Activated CD4-positive, alpha-beta T cell treated with anti-CD3 and anti-CD28 coated beads, Interleukin-2, amount 10 ng/mL, durations not matched to agents 24 days and 14 days (primary cell): ENCODE data around the gene TAS2R30. TPM values are rescaled to one million over a fixed set of nuclear protein-coding genes. Genes with fewer than 3 reads are reported as not detected.
"Not testable (repeated sequence)": the region's sequence is repeated elsewhere in the genome, so short reads cannot be mapped to it uniquely, and the experiment has no call there.

Source experiments
- DNase-seq: peaks from one replicate; pipeline ENCODE4 v3.0.0; 2022
- H3K27ac Mint-ChIP-seq: one replicate; pipeline ENCODE4 v1.8.0; 2022; ENCODE audit warnings: mild to moderate bottlenecking, mixed read lengths
- H3K27me3 Mint-ChIP-seq: one replicate; pipeline ENCODE4 v1.8.0; 2022; ENCODE audit warnings: mixed read lengths
- H3K36me3 Mint-ChIP-seq: one replicate; pipeline ENCODE4 v1.8.0; 2022; ENCODE audit warnings: low read depth, mild to moderate bottlenecking, mixed read lengths
- H3K4me1 Mint-ChIP-seq: one replicate; pipeline ENCODE4 v1.8.0; 2021; ENCODE audit warnings: mixed read lengths
- H3K4me3 Mint-ChIP-seq: one replicate; pipeline ENCODE4 v1.8.0; 2022; ENCODE audit warnings: mild to moderate bottlenecking, moderate library complexity, mixed read lengths
- H3K9me3 Mint-ChIP-seq: one replicate; pipeline ENCODE4 v1.8.0; 2021; ENCODE audit warnings: mixed read lengths
- intact Hi-C: fragments of 100-400 bp; cut with micrococcal nuclease; formaldehyde crosslinking; loops from one replicate; pipeline ENCODE4 v1.15.1; 2023
- total RNA-seq: library from RNA; stranded (reverse); gene quantifications from 2 replicates; pipeline ENCODE4 v1.2.3, GENCODE V29; 2022

TAS2R30 gene
- total RNA-seq, 1 donor from 2014 or later, result 4.4 TPM

DNA sequence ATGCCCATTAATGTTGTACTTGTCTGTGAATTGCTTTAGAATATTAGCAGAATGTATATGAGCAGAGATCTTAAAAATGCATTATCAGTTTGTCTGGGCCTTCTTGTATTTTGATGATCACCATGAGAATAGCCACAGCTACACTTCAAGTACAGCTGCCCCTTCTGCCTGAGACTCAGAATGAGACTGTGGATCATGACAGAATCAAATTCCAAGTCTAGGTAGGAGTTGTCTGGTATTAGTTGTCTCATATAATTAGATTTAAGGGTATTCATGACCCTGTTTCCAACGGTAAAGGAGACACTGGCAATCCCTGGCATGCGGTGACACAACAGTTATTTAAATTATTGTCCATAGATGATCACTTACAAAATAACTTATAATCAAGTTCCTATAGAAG is 18.3 kb upstream of the TAS2R30 start:
- Mint-ChIP-seq H3K27me3 (no peaks in the 10 kb centered on the region), H3K27ac (no peak overlapping the region), H3K4me3 (no peak overlapping the region), H3K4me1 (no peaks in the 10 kb centered on the region), H3K9me3 (peaks cover 24% of the 10 kb centered on the region), H3K36me3 (peaks cover 49% of the 10 kb centered on the region)
- intact Hi-C loops, result no loop called here
- DNase-seq, result no peak

DNA sequence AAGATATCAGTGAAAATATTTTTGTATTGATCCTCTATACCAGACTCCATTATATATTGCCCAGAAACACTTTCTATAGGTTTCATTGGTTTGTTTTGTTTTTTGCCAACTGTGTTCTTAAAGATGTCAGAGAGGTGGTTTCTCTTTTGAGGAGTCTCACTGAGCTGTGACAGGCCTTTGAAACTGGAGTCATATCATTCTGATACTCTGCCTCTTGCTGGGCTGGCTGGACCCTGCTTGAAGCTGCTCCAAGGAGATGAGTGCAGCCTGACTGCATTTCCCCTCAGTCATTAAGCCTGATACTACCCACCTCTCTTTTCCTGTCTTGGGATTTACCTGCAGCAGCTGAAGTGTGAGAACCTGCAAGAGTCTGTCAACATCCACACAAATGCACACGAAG is 16.4 kb upstream of the TAS2R30 start:
- intact Hi-C loops, result no loop called here
- Mint-ChIP-seq H3K27me3 (no peaks in the 10 kb centered on the region), H3K4me3 (no peak overlapping the region), H3K4me1 (no peaks in the 10 kb centered on the region), H3K9me3 (peaks cover 18% of the 10 kb centered on the region), H3K36me3 (peaks cover 40% of the 10 kb centered on the region), H3K27ac (no peak overlapping the region)
- DNase-seq, result no peak

DNA sequence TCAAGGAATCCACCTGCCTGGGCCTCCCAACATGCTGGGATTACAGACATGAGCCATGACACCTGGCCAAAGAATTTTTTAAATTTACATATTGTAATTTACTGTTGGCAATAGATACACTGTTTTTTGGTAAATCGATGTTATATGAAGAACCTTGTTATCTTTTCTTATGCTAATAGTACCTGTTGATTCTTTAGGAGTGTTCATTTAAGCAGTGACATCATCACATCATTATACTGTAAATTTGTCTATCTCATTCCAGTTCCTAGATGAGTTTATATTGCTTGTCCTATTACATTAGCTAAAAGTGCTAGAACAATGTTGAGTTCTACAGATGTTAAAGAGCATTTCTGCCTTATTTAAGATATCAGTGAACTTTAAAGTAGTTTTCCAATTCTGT is 13.0 kb upstream of the TAS2R30 start:
- peaks cover 2% of the 10 kb centered on the region for H3K4me1 Mint-ChIP-seq
- DNase-seq, result no peak
- peaks cover 11% of the 10 kb centered on the region for H3K9me3 Mint-ChIP-seq
- H3K36me3 Mint-ChIP-seq, result peaks cover 42% of the 10 kb centered on the region
- no peak overlapping the region for H3K4me3 Mint-ChIP-seq
- H3K27me3 Mint-ChIP-seq, result no peaks in the 10 kb centered on the region
- no peak overlapping the region for H3K27ac Mint-ChIP-seq
- intact Hi-C loops, result no loop called here

DNA sequence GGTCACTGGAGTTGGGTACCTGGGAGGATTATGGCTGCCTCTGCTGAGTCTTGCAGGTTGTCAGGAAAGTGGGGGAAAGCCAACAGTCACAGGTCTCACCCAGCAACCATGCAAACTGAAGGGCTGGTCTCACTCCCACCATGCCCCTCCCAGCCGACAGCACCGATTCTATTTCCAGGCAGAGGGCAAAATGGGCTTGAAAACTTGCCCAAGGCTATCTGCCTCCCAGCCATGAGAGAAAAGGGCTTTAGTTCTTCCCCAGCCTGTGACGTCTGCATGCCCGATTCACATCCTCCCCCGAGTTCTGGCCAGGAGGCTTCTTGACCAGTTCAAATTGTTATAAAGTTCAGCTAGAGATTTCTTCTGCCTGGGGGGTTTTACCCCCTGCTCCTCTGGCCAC is 9.9 kb upstream of the TAS2R30 start:
- H3K4me3 Mint-ChIP-seq, result no peak overlapping the region
- H3K27me3 Mint-ChIP-seq, result no peaks in the 10 kb centered on the region
- peaks cover 45% of the 10 kb centered on the region for H3K36me3 Mint-ChIP-seq
- no peak overlapping the region for H3K27ac Mint-ChIP-seq
- intact Hi-C loops, result no loop called here
- H3K9me3 Mint-ChIP-seq, result peaks cover 6% of the 10 kb centered on the region
- no peak for DNase-seq
- H3K4me1 Mint-ChIP-seq, result peaks cover 2% of the 10 kb centered on the region

DNA sequence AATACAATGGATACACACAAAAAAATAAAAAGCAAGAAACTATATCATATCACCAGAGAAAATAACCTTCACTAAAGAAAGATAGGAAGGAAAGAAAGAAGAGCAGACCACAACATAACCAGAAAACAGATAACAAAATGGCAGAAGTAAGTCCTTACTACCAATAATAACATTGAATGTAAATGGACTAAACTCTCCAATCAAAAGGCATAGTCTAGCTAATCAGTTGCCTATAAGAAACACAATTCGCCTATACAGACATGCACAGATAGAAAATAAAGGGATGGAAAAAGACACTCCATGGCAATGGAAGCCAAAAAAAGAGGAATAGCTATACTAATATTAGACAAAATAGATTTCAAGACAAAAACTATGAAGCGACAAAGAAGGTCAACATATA is 8.9 kb upstream of the TAS2R30 start:
- H3K4me1 Mint-ChIP-seq, result peaks cover 2% of the 10 kb centered on the region
- peaks cover 43% of the 10 kb centered on the region for H3K36me3 Mint-ChIP-seq
- intact Hi-C loops, result no loop called here

DNA sequence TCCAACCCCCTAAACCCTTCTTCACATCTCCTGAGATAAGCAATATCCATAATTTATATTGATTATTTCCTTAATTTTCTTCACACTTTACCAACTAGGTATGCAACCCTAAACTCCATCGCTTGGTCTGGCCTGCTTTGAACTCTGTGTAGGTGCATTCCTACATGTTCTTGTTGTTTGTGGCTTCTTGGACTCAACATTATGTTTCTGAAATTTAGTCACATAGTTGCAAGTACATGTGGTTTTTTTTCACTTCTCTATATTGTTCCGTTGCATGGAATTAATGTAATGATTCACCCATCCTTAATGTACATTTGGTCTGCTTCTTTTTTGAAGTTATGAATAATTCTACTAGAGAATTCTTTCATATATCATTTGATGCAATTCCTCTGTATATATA is 1.6 kb upstream of the TAS2R30 start:
- Mint-ChIP-seq H3K27me3 (no peaks in the 10 kb centered on the region), H3K9me3 (peaks cover 10% of the 10 kb centered on the region), H3K4me1 (peaks cover 20% of the 10 kb centered on the region), H3K4me3 (no peak overlapping the region), H3K27ac (no peak overlapping the region), H3K36me3 (peaks cover 23% of the 10 kb centered on the region)
- DNase-seq, result no peak
- intact Hi-C loops, result no loop called here

More for the DNA sequence above, 8.9 kb upstream of the TAS2R30 start:
- DNase-seq, result no peak
- Mint-ChIP-seq H3K9me3 (peaks cover 3% of the 10 kb centered on the region), H3K27me3 (no peaks in the 10 kb centered on the region), H3K4me3 (no peak overlapping the region), H3K27ac (no peak overlapping the region)

DNA sequence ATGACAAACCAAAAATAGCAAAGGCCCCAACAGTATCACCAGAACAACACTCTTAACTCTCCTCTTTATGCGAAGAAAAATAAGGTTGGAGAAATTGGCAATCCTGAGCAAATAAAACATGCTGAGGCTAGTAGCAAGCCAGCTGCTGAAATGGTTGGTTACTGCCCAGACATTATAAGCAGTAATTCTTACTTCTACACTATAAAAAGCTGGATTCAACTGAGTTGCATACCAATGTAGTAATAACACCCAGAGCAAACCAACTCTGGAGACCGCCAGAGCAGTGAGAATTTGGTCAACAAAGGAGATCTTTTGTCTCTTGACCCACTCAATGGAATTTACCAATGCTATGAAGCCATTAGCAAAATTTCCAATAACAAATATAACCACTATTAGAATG is 628 bp downstream of the TAS2R30 start:
- no peak overlapping the region for H3K4me3 Mint-ChIP-seq
- no peak for DNase-seq
- no peaks in the 10 kb centered on the region for H3K27me3 Mint-ChIP-seq
- H3K36me3 Mint-ChIP-seq, result peaks cover 19% of the 10 kb centered on the region
- peaks cover 7% of the 10 kb centered on the region for H3K9me3 Mint-ChIP-seq
- peaks cover 20% of the 10 kb centered on the region for H3K4me1 Mint-ChIP-seq
- intact Hi-C loops, result loop anchor here (2.0 kb wide), 1 partner anchor 49 kb away; no protein-coding TSS in a partner anchor
- no peak overlapping the region for H3K27ac Mint-ChIP-seq

DNA sequence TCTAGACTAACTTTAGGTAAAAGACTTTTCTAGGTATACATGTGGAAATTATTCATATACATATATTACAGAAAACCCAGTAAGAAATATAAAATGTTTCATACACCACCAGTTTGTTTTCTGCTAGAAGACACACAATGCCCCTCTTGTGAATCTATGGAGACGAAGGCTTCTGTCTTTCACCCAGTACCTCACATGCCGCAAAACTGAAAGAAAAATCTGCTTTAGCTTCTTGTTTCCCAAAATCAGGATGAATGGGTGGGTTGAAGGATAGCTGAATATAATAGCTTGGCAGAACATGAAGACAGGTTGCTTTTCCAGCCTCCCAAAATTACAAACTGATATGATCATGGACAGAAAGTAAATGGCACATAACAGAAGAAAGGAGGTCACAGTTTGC is 1.3 kb downstream of the TAS2R30 start:
- H3K9me3 Mint-ChIP-seq, result peaks cover 7% of the 10 kb centered on the region
- intact Hi-C loops, result no loop called here
- no peak overlapping the region for H3K27ac Mint-ChIP-seq
- H3K4me3 Mint-ChIP-seq, result no peak overlapping the region
- DNase-seq, result no peak
- peaks cover 22% of the 10 kb centered on the region for H3K36me3 Mint-ChIP-seq
- H3K4me1 Mint-ChIP-seq, result peaks cover 20% of the 10 kb centered on the region
- H3K27me3 Mint-ChIP-seq, result no peaks in the 10 kb centered on the region

DNA sequence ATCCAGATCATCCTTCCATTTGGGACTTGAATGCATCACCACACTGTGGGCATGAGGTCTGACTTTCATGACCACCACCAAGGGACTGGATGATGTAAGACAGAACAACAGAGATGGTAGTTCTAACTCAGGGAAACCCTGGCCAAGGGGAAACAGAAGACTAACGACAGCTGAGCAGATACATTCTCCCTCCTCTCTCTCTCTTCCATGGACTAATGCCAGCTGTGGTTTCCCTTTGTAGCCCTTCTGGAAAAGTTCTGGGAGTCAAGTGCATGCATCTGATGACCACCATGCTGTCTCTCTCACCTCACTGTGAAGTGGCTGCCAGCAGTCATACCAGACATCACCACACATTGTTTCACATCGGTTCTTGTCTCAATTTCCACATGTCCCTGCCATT is 3.4 kb downstream of the TAS2R30 start:
- Mint-ChIP-seq H3K4me3 (no peak overlapping the region), H3K27ac (no peak overlapping the region), H3K4me1 (peaks cover 11% of the 10 kb centered on the region), H3K36me3 (peaks cover 29% of the 10 kb centered on the region), H3K9me3 (peaks cover 14% of the 10 kb centered on the region), H3K27me3 (no peaks in the 10 kb centered on the region)
- no peak for DNase-seq
- intact Hi-C loops, result no loop called here

DNA sequence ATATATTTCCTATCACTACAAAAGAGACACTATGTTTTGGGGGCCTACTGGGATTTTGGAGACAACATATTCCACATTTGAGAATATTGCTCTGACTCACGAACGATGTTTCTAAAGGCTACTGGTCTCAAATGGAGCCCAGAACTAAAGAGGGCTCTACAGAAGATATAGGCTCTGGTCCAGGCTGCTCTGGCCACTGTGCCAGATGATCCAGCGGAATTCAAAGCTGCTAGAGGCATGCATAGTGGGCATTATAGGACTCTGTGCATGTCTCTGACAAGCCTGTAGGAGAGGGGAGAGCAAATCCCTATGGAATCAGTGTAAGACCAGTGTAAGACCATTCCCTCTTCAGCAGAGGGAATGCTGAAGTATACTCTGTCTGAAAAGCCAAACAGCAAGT is 4.1 kb downstream of the TAS2R30 start:
- Mint-ChIP-seq H3K36me3 (peaks cover 29% of the 10 kb centered on the region), H3K27me3 (no peaks in the 10 kb centered on the region), H3K4me3 (no peak overlapping the region), H3K9me3 (peaks cover 14% of the 10 kb centered on the region), H3K4me1 (peaks cover 8% of the 10 kb centered on the region), H3K27ac (no peak overlapping the region)
- intact Hi-C loops, result no loop called here
- no peak for DNase-seq

DNA sequence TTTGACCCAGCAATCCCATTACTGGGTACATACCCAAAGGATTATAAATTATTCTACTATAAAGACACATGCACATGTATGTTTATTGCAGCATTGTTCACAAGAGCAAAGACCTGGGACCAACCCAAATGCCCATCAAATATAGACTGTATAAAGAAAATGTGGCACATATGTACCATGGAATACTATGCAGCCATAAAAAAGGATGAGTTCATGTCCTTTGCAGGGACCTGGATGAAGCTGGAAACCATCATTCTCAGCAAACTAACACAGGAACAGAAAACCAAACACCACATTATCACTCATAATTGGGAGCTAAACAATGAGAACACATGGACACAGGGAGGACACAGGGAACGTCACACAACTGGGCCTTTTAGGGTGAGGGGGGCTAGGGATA is 20.3 kb downstream of the TAS2R30 start:
- H3K4me3 Mint-ChIP-seq, H3K27ac Mint-ChIP-seq, H3K27me3 Mint-ChIP-seq, intact Hi-C loops, DNase-seq: not testable (repeated sequence)
- Mint-ChIP-seq H3K36me3 (peaks cover 87% of the 10 kb centered on the region), H3K4me1 (peaks cover 19% of the 10 kb centered on the region), H3K9me3 (peaks cover 40% of the 10 kb centered on the region)

DNA sequence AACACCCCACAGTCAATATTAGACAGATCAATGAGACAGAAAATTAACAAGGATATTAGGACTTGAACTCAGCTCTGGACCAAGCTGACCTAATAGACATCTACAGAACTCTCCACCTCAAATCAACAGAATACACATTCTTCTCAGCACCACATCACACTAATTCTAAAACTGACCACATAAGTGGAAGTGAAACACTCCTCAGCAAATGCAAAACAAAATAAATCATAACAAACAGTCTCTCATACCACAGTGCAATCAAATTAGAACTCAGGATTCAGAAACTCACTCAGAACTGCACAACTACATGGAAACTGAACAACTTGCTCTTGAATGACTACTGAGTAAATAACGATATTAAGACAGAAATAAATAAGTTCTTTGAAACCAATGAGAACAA is 23.2 kb downstream of the TAS2R30 start:
- H3K4me1 Mint-ChIP-seq, result peaks cover 24% of the 10 kb centered on the region
- intact Hi-C loops, H3K27me3 Mint-ChIP-seq, DNase-seq, H3K4me3 Mint-ChIP-seq: not testable (repeated sequence)
- H3K36me3 Mint-ChIP-seq, result peaks cover 76% of the 10 kb centered on the region
- H3K9me3 Mint-ChIP-seq, result peaks cover 50% of the 10 kb centered on the region
- peak overlapping the region; percentile 6 for H3K27ac Mint-ChIP-seq

DNA sequence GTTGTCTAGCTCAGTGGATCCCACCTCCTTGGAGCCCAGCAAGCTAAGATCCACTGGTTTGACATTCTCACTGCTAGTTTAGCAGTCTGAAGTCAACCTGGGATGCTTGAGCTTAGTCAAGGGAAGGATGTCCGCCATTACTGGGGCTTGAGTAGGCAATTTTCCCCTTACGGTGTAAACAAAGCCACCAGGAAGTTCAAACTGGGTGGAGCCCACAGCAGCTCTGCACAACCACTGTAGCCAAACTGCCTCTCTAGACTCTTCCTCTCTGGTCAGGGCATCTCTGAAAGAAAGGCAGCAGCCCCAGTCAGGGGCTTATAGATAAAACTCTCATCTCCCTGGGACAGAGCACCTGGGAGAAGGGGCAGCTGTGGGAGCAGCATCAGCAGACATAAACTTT is 25.6 kb downstream of the TAS2R30 start:
- Mint-ChIP-seq H3K9me3 (peaks cover 50% of the 10 kb centered on the region), H3K27me3 (no peaks in the 10 kb centered on the region), H3K4me3 (no peak overlapping the region), H3K4me1 (peaks cover 22% of the 10 kb centered on the region), H3K27ac (no peak overlapping the region), H3K36me3 (peaks cover 68% of the 10 kb centered on the region)
- intact Hi-C loops, result no loop called here
- no peak for DNase-seq

DNA sequence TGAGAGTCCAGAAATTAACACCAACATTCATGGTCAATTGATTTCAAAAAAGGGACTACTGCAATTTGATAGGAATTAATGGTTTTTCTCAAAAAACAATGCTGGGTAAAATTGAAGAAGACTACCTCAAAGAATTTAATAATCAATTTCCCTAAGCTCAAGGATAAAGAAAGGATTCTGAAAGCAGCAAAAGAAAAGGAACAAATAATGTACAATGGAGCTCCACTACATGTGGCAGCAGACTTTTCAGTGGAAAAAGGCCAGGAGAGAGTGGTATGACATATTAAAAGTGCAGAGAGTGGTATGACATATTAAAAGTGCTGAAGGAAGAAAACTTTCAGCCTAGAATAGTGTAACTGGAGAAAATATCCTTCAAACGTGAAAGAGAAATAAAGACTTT is 26.7 kb downstream of the TAS2R30 start:
- Mint-ChIP-seq H3K27me3 (no peaks in the 10 kb centered on the region), H3K9me3 (peaks cover 43% of the 10 kb centered on the region), H3K27ac (no peak overlapping the region), H3K36me3 (peaks cover 66% of the 10 kb centered on the region), H3K4me3 (no peak overlapping the region), H3K4me1 (peaks cover 21% of the 10 kb centered on the region)
- no peak for DNase-seq
- intact Hi-C loops, result no loop called here

DNA sequence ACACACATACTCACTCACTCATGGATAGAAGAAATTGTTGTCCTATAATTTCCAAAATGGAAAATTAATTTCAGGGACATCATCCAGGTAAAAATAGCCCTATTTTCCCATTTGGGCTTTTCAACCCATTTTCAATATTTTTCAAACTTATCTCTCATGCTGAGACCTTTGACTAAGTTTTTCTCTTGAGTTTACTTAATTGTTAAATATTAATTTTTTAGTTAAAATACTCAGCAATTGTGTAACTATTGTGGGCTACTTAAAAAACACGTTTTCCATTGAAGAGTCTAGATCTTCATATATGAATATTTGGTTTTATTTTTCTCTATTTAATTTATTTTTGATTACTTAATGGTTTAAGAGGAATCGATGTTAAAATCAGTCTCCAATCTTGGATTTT is 28.2 kb downstream of the TAS2R30 start:
- H3K27ac Mint-ChIP-seq, result no peak overlapping the region
- H3K4me1 Mint-ChIP-seq, result peaks cover 18% of the 10 kb centered on the region
- H3K36me3 Mint-ChIP-seq, result peaks cover 57% of the 10 kb centered on the region
- H3K9me3 Mint-ChIP-seq, result peaks cover 31% of the 10 kb centered on the region
- DNase-seq, result no peak
- no peaks in the 10 kb centered on the region for H3K27me3 Mint-ChIP-seq
- intact Hi-C loops, result no loop called here
- H3K4me3 Mint-ChIP-seq, result no peak overlapping the region
